ENCODE results near the gene PCDH15. TPM values are rescaled to one million over a fixed set of nuclear protein-coding genes. Genes with fewer than 3 reads are reported as not detected.

PCDH15 gene
- total RNA-seq, 1 donor from 2014 or later = 0.05 TPM

DNA sequence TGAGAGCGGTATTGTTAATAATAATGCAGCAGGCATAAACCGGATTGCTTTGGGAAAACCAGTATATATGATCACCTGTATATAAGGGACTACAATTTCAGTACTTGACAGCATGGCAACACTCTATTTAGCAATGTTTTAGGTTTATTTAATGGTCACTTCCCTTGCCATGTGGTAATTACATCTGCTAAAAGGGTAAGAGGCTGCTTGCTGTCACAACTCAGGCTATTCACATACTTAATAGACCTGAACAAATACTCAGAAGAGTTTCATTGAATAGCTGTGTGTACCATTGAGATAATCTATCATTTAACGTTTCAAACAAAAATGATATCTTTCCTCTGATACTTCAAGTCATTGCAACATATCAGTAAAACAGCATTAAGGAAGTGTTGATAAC is 90.1 kb downstream of the PCDH15 start:
- no peak for DNase-seq (ENCODE audit: low spot score)
- no peaks in the 10 kb centered on the region for H3K27me3 Mint-ChIP-seq (ENCODE audit: unreplicated experiment)
- H3K4me3 Mint-ChIP-seq (ENCODE audit: unreplicated experiment) = no peak overlapping the region
- H3K27ac Mint-ChIP-seq (ENCODE audit: unreplicated experiment) = no peak overlapping the region
- H3K36me3 Mint-ChIP-seq (ENCODE audit: low read depth, unreplicated experiment) = no peaks in the 10 kb centered on the region
- no peaks in the 10 kb centered on the region for H3K9me3 Mint-ChIP-seq (ENCODE audit: unreplicated experiment)
- H3K4me1 Mint-ChIP-seq (ENCODE audit: unreplicated experiment) = no peaks in the 10 kb centered on the region
- TF ChIP-seq, protein P1, sequence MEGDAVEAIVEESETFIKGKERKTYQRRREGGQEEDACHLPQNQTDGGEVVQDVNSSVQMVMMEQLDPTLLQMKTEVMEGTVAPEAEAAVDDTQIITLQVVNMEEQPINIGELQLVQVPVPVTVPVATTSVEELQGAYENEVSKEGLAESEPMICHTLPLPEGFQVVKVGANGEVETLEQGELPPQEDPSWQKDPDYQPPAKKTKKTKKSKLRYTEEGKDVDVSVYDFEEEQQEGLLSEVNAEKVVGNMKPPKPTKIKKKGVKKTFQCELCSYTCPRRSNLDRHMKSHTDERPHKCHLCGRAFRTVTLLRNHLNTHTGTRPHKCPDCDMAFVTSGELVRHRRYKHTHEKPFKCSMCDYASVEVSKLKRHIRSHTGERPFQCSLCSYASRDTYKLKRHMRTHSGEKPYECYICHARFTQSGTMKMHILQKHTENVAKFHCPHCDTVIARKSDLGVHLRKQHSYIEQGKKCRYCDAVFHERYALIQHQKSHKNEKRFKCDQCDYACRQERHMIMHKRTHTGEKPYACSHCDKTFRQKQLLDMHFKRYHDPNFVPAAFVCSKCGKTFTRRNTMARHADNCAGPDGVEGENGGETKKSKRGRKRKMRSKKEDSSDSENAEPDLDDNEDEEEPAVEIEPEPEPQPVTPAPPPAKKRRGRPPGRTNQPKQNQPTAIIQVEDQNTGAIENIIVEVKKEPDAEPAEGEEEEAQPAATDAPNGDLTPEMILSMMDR (IDR thresholded peaks at IDR 0.05; ENCODE audit: unreplicated experiment) = no peak

DNA sequence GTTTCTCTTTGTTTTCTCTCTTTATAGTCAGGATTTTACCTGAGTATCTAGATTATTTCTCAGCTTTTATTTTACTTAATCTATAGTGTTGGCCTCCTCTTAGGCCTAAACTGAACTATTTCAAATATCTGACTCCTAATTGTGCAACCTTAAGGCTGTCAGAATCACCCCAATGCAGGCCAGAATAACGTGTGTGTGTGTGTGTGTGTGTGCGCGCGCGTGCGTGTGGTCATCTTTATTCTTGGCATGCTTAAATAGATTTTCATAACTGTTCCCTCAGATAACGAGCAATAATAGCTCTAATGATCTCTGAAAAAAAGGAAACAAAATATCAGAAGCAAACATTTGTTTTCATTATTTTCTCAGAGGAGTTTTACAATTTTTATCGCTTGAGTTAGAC is 92.4 kb downstream of the PCDH15 start:
- Mint-ChIP-seq H3K4me3 (ENCODE audit: unreplicated experiment) (no peak overlapping the region), H3K9me3 (ENCODE audit: unreplicated experiment) (no peaks in the 10 kb centered on the region), H3K36me3 (ENCODE audit: low read depth, unreplicated experiment) (no peaks in the 10 kb centered on the region), H3K27me3 (ENCODE audit: unreplicated experiment) (no peaks in the 10 kb centered on the region), H3K27ac (ENCODE audit: unreplicated experiment) (no peak overlapping the region), H3K4me1 (ENCODE audit: unreplicated experiment) (no peaks in the 10 kb centered on the region)
- TF ChIP-seq, protein P1 (IDR thresholded peaks at IDR 0.05; ENCODE audit: unreplicated experiment) = no peak
- no peak for DNase-seq (ENCODE audit: low spot score)

DNA sequence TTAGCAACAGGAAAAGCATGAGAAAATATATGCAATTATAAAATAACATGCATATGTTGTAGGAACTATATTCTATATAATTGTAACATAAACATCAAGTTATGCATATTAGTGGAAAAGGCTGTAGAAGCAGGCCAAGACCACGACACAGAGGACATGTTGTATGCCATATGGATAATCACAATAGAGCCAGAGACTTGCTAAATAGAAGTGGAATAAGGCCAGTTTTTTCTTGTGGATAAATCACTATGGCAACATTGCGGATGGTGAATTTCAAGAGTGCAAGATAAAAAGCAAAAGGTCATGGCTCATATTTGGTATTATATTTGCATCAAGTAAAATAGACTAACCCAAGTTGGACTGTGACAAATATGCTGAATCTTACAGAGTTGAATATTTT is 93.0 kb downstream of the PCDH15 start:
- H3K27ac Mint-ChIP-seq (ENCODE audit: unreplicated experiment) = no peak overlapping the region
- no peaks in the 10 kb centered on the region for H3K36me3 Mint-ChIP-seq (ENCODE audit: low read depth, unreplicated experiment)
- H3K27me3 Mint-ChIP-seq (ENCODE audit: unreplicated experiment) = no peaks in the 10 kb centered on the region
- DNase-seq (ENCODE audit: low spot score) = no peak
- no peaks in the 10 kb centered on the region for H3K4me1 Mint-ChIP-seq (ENCODE audit: unreplicated experiment)
- no peaks in the 10 kb centered on the region for H3K9me3 Mint-ChIP-seq (ENCODE audit: unreplicated experiment)
- TF ChIP-seq, protein P1 (IDR thresholded peaks at IDR 0.05; ENCODE audit: unreplicated experiment) = no peak
- no peak overlapping the region for H3K4me3 Mint-ChIP-seq (ENCODE audit: unreplicated experiment)

GRCh38 chr10:54702583-54703485 is 98.2 kb downstream of the PCDH15 start:
- H3K4me1 Mint-ChIP-seq (ENCODE audit: unreplicated experiment) = no peaks in the 10 kb centered on the region
- no peaks in the 10 kb centered on the region for H3K9me3 Mint-ChIP-seq (ENCODE audit: unreplicated experiment)
- H3K27ac Mint-ChIP-seq (ENCODE audit: unreplicated experiment) = no peak overlapping the region
- TF ChIP-seq, protein P1 (IDR thresholded peaks at IDR 0.05; ENCODE audit: unreplicated experiment) = no peak
- DNase-seq (ENCODE audit: low spot score) = no peak
- H3K4me3 Mint-ChIP-seq (ENCODE audit: unreplicated experiment) = no peak overlapping the region
- no peaks in the 10 kb centered on the region for H3K36me3 Mint-ChIP-seq (ENCODE audit: low read depth, unreplicated experiment)
- no peaks in the 10 kb centered on the region for H3K27me3 Mint-ChIP-seq (ENCODE audit: unreplicated experiment)

- TF ChIP-seq, protein P1 (IDR thresholded peaks at IDR 0.05; ENCODE audit: unreplicated experiment) = no peak
- Mint-ChIP-seq H3K9me3 (ENCODE audit: unreplicated experiment) (no peaks in the 10 kb centered on the region), H3K36me3 (ENCODE audit: low read depth, unreplicated experiment) (no peaks in the 10 kb centered on the region), H3K4me1 (ENCODE audit: unreplicated experiment) (no peaks in the 10 kb centered on the region), H3K27me3 (ENCODE audit: unreplicated experiment) (no peaks in the 10 kb centered on the region), H3K27ac (ENCODE audit: unreplicated experiment) (no peak overlapping the region), H3K4me3 (ENCODE audit: unreplicated experiment) (no peak overlapping the region)
- no peak for DNase-seq (ENCODE audit: low spot score)
Measured at GRCh38 chr10:54691331-54691730, 109.7 kb downstream of the PCDH15 start.
